ENCODE measurements around the gene SMCO4. TPM values are rescaled to one million over a fixed set of nuclear protein-coding genes. Genes with fewer than 3 reads are reported as not detected.

The SMCO4 gene
- total and polyA plus RNA-seq, 2 of the 8 experiments (the other 6 are each of a cell fraction or from before 2014, with no cell fraction given): 33.2 to 53.9 TPM

GRCh38 chr11:93481279-93481678, 61.9 kb downstream of the SMCO4 start:
- no peak overlapping the region for H2BK20ac ChIP-seq (ENCODE audit: low read length)
- H4K5ac ChIP-seq (ENCODE audit: insufficient read length, low read depth, low read length): no peak overlapping the region
- no peaks in the 10 kb centered on the region for H3K27me3 ChIP-seq (replicated peaks in 1 of 4; ENCODE audit: control insufficient read depth in 3 of 4, extremely low read depth in 1 of 4, insufficient read depth in 3 of 4, low read length in 3 of 4)
- H3K23ac ChIP-seq (ENCODE audit: insufficient read length): no peak overlapping the region
- no peak for FAIRE-seq
- H3K79me1 ChIP-seq (ENCODE audit: low read depth, low read length): peaks cover 3% of the 10 kb centered on the region; the same call in 1 of the 2 replicates
- no peak overlapping the region for H4K8ac ChIP-seq (ENCODE audit: extremely low read depth, insufficient read depth, low read length)
- DNase-seq (ENCODE audit: low read depth in 1 of 2, low spot score in 2 of 2): no peak
- no peaks in the 10 kb centered on the region for H3K79me2 ChIP-seq (ENCODE audit: control insufficient read depth in 1 of 2, insufficient read depth in 2 of 2, low read length in 2 of 2)
- no peak overlapping the region for H3K4ac ChIP-seq (replicated peaks; ENCODE audit: insufficient read length, low read depth, low read length)
- H2BK12ac ChIP-seq (ENCODE audit: low read depth, low read length): no peak overlapping the region
- ChIA-PET CTCF (ENCODE audit: partially characterized antibody) (interaction anchor here (1.0 to 2.4 kb wide), 4 partner anchors 11 to 167 kb away, joined by 3 to 9 read pairs (median 4); no protein-coding TSS in a partner anchor), POLR2A (ENCODE audit: partially characterized antibody) (interaction anchor here (1.0 to 1.5 kb wide), 3 partner anchors 9 to 37 kb away, joined by 3 read pairs; no protein-coding TSS in a partner anchor)
- H2AK5ac ChIP-seq (ENCODE audit: low read depth, low read length): no peak overlapping the region
- no peak overlapping the region for H3K18ac ChIP-seq (ENCODE audit: extremely low read depth, low read length)
- H3K56ac ChIP-seq (replicated peaks; ENCODE audit: insufficient read length, low read depth, low read length): no peak overlapping the region
- no peak overlapping the region for H3K4me3 ChIP-seq (ENCODE audit: extremely low read depth in 1 of 4, insufficient read depth in 2 of 4, low read depth in 3 of 4, low read length in 4 of 4)
- H2BK15ac ChIP-seq (ENCODE audit: low read length): no peak overlapping the region
- H3K9ac ChIP-seq (replicated peaks in 1 of 4; ENCODE audit: extremely low read depth in 1 of 4, low read depth in 3 of 4, low read length in 3 of 4): no peak overlapping the region
- peaks cover 0 to 2% of the 10 kb centered on the region in 2 experiments for H4K20me1 ChIP-seq (replicated peaks in 1 of 2; ENCODE audit: control insufficient read depth in 1 of 2, insufficient read depth in 2 of 2, low read length in 2 of 2)
- no peak overlapping the region for H2AFZ ChIP-seq (ENCODE audit: low read length)
- H3K27ac ChIP-seq (ENCODE audit: low read depth, low read length): no peak overlapping the region
- H3K4me2 ChIP-seq (ENCODE audit: insufficient read depth in 1 of 2, low read depth in 2 of 2, low read length in 2 of 2): no peak overlapping the region
- no peak overlapping the region for H4K91ac ChIP-seq (replicated peaks; ENCODE audit: insufficient read length, low read length)
- no peaks in the 10 kb centered on the region for H3K9me3 ChIP-seq (ENCODE audit: insufficient read depth in 2 of 2, low read depth in 1 of 2, low read length in 1 of 2)
- 96% methylated on average over 16 of the region's 16 CpGs; no CpG with 5 or more reads in 1 of the 2 experiments for WGBS, 2 experiments (ENCODE audit: extremely low coverage in 1 of 2, insufficient coverage in 1 of 2, insufficient read length in 1 of 2, insufficient replicate concordance in 2 of 2, low coverage in 1 of 2, low lambda C conversion rate in 2 of 2, missing lambda C conversion rate in 1 of 2)
- no peaks in the 10 kb centered on the region for H3K23me2 ChIP-seq (ENCODE audit: low read depth, low read length)
- no peak overlapping the region for H3K14ac ChIP-seq (ENCODE audit: insufficient read length)
- H3K4me1 ChIP-seq (replicated peaks in 1 of 4; ENCODE audit: control insufficient read depth in 3 of 4, insufficient read depth in 4 of 4, low read length in 3 of 4): peaks cover 10 to 23% (median 21%) of the 10 kb centered on the region in 4 experiments
- H2BK120ac ChIP-seq (replicated peaks; ENCODE audit: low read depth, low read length): no peak overlapping the region
- H3K36me3 ChIP-seq (ENCODE audit: control insufficient read depth in 2 of 4, insufficient read depth in 4 of 4, low read length in 3 of 4): no peaks in the 10 kb centered on the region; a peak in 1 of 8 replicates
- H2BK5ac ChIP-seq (ENCODE audit: low read depth, low read length): no peak overlapping the region
- TF ChIP-seq RBBP5 (IDR thresholded peaks at IDR 0.05; ENCODE audit: borderline replicate concordance, low read depth, low read length) (no peak), POU5F1 (IDR thresholded peaks at IDR 0.05; ENCODE audit: low read depth, low read length) (no peak), ATF2 (IDR thresholded peaks at IDR 0.05; ENCODE audit: low read length) (no peak), HDAC6 (IDR thresholded peaks at IDR 0.05; ENCODE audit: low read depth, low read length) (no peak), BRCA1 (IDR thresholded peaks at IDR 0.05; ENCODE audit: low read depth, low read length) (no peak), TCF12 (IDR thresholded peaks at IDR 0.05; ENCODE audit: low read depth, low read length) (no peak), GABPA (IDR thresholded peaks at IDR 0.05; ENCODE audit: borderline replicate concordance, insufficient read depth, low read length) (no peak), TAF7 (optimal IDR thresholded peaks at IDR 0.05; ENCODE audit: borderline replicate concordance, low read depth, low read length) (no peak)
